Ishikawa (cell line): ENCODE results near the gene ATRIP.

ENCODE experiments used
- CREB1 ChIP-seq: IDR thresholded peaks from 2 replicates; pipeline ENCODE4 v1.6.1; 2012; ENCODE audit warnings: low read depth
- NFIC ChIP-seq: IDR thresholded peaks from 2 replicates; pipeline ENCODE4 v1.6.1; 2012
- TAF1 ChIP-seq: IDR thresholded peaks from 2 replicates; pipeline ENCODE4 v1.6.1; 2012; ENCODE audit warnings: low read depth, mild to moderate bottlenecking
- TEAD4 ChIP-seq: IDR thresholded peaks from 2 replicates; pipeline ENCODE4 v1.6.1; 2012

DNA sequence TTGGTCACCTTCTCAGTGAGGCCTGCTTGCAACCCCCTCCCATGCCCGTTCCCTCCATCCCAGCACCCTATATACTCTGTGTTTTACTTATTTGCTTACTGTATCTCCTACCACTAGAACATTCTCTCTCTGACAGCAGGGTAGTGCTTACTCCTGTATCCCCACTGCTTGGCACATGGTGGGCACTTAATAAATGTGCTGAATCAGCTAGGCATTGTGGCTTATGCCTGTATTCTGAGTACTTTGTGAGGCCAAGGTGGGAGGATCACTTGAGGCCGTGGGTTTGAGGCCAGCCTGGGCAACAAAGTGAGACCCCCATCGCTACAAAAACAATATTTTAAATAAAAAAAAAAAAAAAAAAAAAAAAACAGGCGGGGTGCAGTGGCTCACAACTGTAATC is 65.0 kb downstream of the ATRIP start:
- TF ChIP-seq TAF1 = no peak
- TF ChIP-seq CREB1 = no peak
- TF ChIP-seq TEAD4 = no peak
- no peak for TF ChIP-seq NFIC
